Diencephalon (tissue), 1 donor: Measurements from ENCODE around the gene ESR2. TPM values are rescaled to one million over a fixed set of nuclear protein-coding genes. Genes with fewer than 3 reads are reported as not detected.

Source experiments
- small RNA-seq: library from RNA; depleted of rRNA; stranded (forward); fragments of <200 nt; gene quantifications from one replicate; pipeline ENCODE3, GENCODE V24; 2014
- total RNA-seq: library from RNA; depleted of rRNA; stranded (reverse); fragments of >200 nt; gene quantifications from one replicate; pipeline ENCODE4 v1.2.3, GENCODE V29; 2014

The ESR2 gene
- 2.5 TPM for total RNA-seq

GRCh38 chr14:64293976-64294671 lies at the start of gene ESR2:
ESR2 (minus strand) TSS chr14:64294371; CDS start chr14:64282985, 11,386 bp downstream.

Small RNAs within 50 kb of the gene (small RNA-seq; reads per million reads assigned to genes)
- gene MIR548H1 = not detected

Other genes starting within 250 kb of the ESR2 start
- 46.4 TPM for gene MTHFD1, start 94.0 kb upstream of the ESR2 start, total RNA-seq
- 44.5 TPM for gene AKAP5, start 171.1 kb upstream of the ESR2 start, total RNA-seq
- 19.1 TPM for gene ZBTB25, start 209.5 kb upstream of the ESR2 start, total RNA-seq
- gene ZBTB1, start 210.4 kb upstream of the ESR2 start, total RNA-seq = 54.4 TPM
- 27.2 TPM for gene HSPA2, start 246.4 kb upstream of the ESR2 start, total RNA-seq